Ishikawa (cell line): ENCODE data around the gene ALKBH7.

Experiments
- CEBPB ChIP-seq: IDR thresholded peaks from 2 replicates; pipeline ENCODE4 v1.6.1; 2012
- CREB1 ChIP-seq: IDR thresholded peaks from 2 replicates; pipeline ENCODE4 v1.6.1; 2012; ENCODE audit warnings: low read depth
- EGR1 ChIP-seq: IDR thresholded peaks from 2 replicates; pipeline ENCODE4 v1.6.1; 2012
- EP300 ChIP-seq: IDR thresholded peaks from 2 replicates; pipeline ENCODE4 v1.6.1; 2012; ENCODE audit warnings: borderline replicate concordance
- FOXM1 ChIP-seq: IDR thresholded peaks from 2 replicates; pipeline ENCODE4 v1.6.1; 2012; ENCODE audit warnings: low read depth, borderline replicate concordance
- NFIC ChIP-seq: IDR thresholded peaks from 2 replicates; pipeline ENCODE4 v1.6.1; 2012
- RAD21 ChIP-seq: IDR thresholded peaks from 2 replicates; pipeline ENCODE4 v1.6.1; 2012; ENCODE audit warnings: low read depth
- TAF1 ChIP-seq: IDR thresholded peaks from 2 replicates; pipeline ENCODE4 v1.6.1; 2012; ENCODE audit warnings: low read depth, mild to moderate bottlenecking
- TCF12 ChIP-seq: IDR thresholded peaks from 2 replicates; pipeline ENCODE4 v1.6.1; 2012; ENCODE audit warnings: low read depth
- TEAD4 ChIP-seq: IDR thresholded peaks from 2 replicates; pipeline ENCODE4 v1.6.1; 2012
- YY1 ChIP-seq: IDR thresholded peaks from 2 replicates; pipeline ENCODE4 v1.6.1; 2012; ENCODE audit warnings: low read depth
- ZBTB7A ChIP-seq: IDR thresholded peaks from 2 replicates; pipeline ENCODE4 v1.6.1; 2012; ENCODE audit warnings: low read depth
- TF ChIP-seq, protein P1 (sequence below): IDR thresholded peaks from 2 replicates; pipeline ENCODE4 v1.6.1; 2012; ENCODE audit warnings: low read depth, mild to moderate bottlenecking
- TF ChIP-seq, protein P2 (sequence below): IDR thresholded peaks from 2 replicates; pipeline ENCODE4 v1.6.1; 2012
- TF ChIP-seq, protein P3 (sequence below): IDR thresholded peaks from 2 replicates; pipeline ENCODE4 v1.6.1; 2012

The ALKBH7 gene

DNA sequence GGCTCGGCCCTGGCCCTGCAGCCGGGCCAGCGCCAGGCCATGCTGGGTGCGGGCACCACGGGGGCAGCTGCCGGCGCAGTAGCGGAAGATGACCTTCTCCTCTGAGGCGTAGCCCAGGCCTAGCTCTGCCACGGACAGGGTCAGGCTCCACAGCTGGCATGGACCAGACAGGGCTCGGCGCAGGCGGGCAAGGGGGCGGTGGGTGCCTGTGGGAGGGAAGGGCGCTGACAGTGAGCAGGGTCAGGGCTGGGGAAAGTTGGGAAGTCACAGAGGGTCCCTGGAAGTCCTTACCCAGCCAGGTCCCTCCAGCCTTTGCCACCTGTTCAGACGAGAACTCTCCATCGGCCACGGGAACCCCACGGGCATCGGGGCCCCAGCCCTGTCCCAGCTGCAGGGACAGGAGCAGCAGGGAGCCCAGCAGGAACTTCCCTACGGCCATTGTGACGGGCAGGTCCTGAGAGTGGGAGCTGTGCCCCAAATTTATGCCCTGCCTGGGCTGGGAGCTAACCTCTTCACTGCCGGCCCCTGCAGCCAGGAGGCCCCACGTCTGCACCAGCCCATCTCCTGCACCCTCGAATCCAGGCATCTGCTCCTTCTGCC, 2.9 kb downstream of the ALKBH7 start, which contains the start of gene PSPN:
PSPN (minus strand) TSS at position 523 of the 600 bp plus-strand sequence; CDS start at position 439, 84 bp downstream.
- TF ChIP-seq EP300 (no peak), EGR1 (no peak), TAF1 (no peak), NFIC (no peak), CREB1 (no peak), FOXM1 (no peak), YY1 (no peak), RAD21 (no peak), TCF12 (no peak), ZBTB7A (no peak), TEAD4 (no peak)
- TF ChIP-seq, protein P1, sequence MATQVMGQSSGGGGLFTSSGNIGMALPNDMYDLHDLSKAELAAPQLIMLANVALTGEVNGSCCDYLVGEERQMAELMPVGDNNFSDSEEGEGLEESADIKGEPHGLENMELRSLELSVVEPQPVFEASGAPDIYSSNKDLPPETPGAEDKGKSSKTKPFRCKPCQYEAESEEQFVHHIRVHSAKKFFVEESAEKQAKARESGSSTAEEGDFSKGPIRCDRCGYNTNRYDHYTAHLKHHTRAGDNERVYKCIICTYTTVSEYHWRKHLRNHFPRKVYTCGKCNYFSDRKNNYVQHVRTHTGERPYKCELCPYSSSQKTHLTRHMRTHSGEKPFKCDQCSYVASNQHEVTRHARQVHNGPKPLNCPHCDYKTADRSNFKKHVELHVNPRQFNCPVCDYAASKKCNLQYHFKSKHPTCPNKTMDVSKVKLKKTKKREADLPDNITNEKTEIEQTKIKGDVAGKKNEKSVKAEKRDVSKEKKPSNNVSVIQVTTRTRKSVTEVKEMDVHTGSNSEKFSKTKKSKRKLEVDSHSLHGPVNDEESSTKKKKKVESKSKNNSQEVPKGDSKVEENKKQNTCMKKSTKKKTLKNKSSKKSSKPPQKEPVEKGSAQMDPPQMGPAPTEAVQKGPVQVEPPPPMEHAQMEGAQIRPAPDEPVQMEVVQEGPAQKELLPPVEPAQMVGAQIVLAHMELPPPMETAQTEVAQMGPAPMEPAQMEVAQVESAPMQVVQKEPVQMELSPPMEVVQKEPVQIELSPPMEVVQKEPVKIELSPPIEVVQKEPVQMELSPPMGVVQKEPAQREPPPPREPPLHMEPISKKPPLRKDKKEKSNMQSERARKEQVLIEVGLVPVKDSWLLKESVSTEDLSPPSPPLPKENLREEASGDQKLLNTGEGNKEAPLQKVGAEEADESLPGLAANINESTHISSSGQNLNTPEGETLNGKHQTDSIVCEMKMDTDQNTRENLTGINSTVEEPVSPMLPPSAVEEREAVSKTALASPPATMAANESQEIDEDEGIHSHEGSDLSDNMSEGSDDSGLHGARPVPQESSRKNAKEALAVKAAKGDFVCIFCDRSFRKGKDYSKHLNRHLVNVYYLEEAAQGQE, result no peak
- TF ChIP-seq, protein P2, sequence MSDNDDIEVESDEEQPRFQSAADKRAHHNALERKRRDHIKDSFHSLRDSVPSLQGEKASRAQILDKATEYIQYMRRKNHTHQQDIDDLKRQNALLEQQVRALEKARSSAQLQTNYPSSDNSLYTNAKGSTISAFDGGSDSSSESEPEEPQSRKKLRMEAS, result no peak
- TF ChIP-seq, protein P3, sequence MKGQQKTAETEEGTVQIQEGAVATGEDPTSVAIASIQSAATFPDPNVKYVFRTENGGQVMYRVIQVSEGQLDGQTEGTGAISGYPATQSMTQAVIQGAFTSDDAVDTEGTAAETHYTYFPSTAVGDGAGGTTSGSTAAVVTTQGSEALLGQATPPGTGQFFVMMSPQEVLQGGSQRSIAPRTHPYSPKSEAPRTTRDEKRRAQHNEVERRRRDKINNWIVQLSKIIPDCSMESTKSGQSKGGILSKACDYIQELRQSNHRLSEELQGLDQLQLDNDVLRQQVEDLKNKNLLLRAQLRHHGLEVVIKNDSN, result no peak

DNA sequence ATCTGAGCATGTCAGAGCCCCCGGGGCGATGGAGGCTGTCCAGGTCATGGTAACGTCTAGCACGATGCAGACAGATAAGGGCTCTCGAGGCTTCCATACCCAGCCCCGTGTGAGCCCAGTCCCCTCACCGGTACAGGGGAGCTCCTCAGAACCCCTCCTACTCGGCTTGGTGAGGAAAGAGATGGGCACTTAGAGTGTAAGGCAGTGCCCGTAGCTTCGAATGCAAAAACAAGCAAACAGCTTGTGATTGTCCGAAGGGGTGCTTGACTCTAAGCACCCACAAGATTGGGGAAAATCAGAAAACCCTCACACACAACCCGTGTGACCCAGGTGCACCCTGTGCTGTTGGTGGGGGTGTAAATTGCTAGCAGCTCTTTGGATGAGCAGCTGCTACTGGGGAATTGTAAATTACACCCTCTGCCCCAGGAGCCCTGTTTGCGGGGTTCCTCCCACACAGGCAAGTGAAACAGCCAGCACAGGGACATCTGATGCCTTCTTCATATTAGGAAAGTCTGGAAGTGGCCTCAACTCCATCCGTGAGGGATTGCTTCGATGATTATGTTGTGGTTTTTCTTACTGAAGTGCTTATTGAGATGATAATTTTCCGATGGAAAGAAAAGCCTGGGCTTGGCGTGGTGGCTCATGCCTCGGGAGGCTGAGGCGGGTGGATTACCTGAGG, 4.1 kb downstream of the ALKBH7 start:
- TF ChIP-seq TEAD4, result no peak
- no peak for TF ChIP-seq CEBPB
- TF ChIP-seq YY1, result no peak
- TF ChIP-seq, protein P2, result no peak
- no peak for TF ChIP-seq CREB1
- TF ChIP-seq ZBTB7A, result no peak
- TF ChIP-seq RAD21, result no peak
- no peak for TF ChIP-seq FOXM1
- TF ChIP-seq, protein P3, result no peak
- no peak for TF ChIP-seq NFIC
- no peak for TF ChIP-seq EGR1

DNA sequence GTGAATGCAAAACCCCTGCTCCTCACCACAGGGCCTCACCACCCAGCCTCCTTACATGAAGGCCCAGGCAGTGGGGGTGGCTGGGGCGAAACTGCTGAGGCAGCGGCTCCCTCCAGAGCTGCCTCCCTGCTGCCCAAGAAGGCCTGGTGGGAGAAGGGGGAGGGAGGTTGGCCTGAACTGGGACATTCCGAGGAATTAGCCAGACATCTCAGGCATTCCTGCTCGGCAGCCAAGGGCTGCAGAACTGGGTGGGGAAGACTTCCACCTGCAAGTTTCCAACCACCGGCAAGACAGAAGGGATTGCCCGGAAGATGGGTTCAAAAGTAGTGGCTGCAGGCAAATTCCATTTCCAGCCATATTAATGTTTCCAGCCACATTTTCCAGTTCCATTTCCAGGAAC, 5.4 kb downstream of the ALKBH7 start:
- TF ChIP-seq TEAD4 (peak; percentile 93), NFIC (no peak; the same call in 1 of the 2 replicates), TCF12 (peak; percentile 46; the same call in 1 of the 2 replicates)
- TF ChIP-seq, protein P3, result no peak

DNA sequence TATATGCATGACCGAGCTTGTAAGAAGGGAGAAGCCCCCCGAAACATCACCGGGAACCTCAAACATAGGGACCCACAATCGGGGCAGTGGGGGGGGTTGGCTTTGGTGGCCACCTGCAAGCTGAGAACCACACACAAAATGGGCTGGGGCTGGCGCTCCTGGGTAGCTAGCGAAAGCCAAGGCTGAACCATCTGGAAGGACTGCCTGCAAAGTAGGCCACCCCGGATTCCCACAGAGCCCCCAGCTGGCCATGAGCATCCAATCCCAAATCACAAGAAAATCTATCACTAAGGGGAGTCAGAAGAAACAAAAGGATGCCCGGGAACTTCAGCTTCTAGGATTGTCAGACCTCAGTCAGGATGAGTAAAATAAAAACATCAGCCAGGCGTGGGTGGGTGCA, 5.9 kb downstream of the ALKBH7 start:
- 0 out of 2 replicates have a peak, but pooled peaks have one; percentile 5 for TF ChIP-seq TCF12
- TF ChIP-seq CREB1, result no peak

DNA sequence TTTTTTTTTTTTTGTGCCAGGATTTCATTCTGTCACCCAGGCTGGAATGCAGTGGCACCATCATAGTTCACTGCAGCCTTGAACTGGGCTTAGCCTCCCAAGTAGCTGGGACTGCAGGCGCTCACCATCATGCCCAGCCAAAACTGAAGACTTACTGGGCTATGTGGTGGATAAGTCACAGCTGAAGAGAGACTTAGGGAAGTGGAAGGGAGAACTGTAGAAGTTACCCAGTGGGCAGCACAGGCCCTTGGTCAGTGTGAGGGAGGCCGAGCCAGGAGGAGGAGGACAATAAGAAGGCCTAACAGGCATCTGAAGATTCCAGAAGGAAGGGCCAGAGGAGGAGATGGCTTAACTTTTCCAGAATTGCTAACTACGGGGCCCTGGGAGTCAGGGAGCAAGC, 7.2 kb downstream of the ALKBH7 start:
- TF ChIP-seq, protein P3, result no peak
- TF ChIP-seq, protein P2, result no peak
- TF ChIP-seq EP300, result no peak
- no peak for TF ChIP-seq YY1
- TF ChIP-seq TAF1, result no peak
- no peak for TF ChIP-seq TCF12
- no peak for TF ChIP-seq RAD21
- no peak for TF ChIP-seq CEBPB
- no peak for TF ChIP-seq NFIC
- no peak for TF ChIP-seq TEAD4
- no peak for TF ChIP-seq ZBTB7A
- TF ChIP-seq, protein P1, result no peak
- no peak for TF ChIP-seq CREB1
- TF ChIP-seq FOXM1, result no peak
- TF ChIP-seq EGR1, result no peak
